ENCODE results near the gene CREBZF.
A peak's percentile ranks its signal among the peaks of the same experiment; 100 is the strongest.

CREBZF gene

DNA sequence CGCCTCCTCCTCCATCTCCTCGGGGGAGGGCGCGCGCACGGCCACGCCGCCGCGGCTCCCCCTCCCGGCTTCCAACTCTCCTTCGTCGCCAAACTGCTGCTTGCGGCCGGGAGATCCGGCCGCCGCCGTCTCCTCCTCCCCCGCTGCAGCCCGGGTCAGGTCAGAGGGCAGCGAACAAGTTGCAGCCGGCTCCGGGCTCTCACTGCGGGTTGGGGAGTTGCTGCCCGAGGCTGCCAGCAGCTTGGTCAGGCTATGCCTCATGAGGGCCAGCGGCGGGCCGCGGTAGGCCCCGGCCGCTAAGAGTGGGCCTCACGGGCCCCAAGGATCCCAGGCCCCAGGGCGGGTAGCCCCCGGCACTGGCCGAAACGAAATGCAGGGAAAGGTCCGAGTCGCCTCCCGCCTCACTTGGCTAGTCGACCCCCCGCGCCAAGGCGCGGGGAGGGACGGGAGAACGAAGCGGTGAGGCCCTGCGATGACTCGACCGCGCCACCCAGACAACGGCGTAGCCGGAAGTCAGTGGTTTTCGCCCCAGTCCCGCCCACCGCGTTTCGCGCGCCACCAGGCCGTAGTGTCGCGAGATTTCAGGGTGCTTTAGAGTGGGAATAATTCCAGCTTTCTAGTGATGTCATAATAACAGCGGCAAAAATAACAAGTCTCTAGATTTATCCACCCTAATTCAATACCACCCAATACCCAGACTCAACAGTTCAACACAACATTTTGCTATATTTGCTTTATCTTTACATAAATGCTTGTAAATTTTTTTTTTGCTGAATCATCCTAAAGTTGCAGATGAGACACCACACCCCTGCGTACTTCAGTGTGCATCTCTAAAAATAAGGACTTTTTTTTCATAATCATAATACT, at the start of gene CREBZF (continued):
- TF ChIP-seq PRDM4 (tag by site-specific recombination; IDR thresholded peaks at IDR 0.05) = no peak
- TF ChIP-seq, protein P1, sequence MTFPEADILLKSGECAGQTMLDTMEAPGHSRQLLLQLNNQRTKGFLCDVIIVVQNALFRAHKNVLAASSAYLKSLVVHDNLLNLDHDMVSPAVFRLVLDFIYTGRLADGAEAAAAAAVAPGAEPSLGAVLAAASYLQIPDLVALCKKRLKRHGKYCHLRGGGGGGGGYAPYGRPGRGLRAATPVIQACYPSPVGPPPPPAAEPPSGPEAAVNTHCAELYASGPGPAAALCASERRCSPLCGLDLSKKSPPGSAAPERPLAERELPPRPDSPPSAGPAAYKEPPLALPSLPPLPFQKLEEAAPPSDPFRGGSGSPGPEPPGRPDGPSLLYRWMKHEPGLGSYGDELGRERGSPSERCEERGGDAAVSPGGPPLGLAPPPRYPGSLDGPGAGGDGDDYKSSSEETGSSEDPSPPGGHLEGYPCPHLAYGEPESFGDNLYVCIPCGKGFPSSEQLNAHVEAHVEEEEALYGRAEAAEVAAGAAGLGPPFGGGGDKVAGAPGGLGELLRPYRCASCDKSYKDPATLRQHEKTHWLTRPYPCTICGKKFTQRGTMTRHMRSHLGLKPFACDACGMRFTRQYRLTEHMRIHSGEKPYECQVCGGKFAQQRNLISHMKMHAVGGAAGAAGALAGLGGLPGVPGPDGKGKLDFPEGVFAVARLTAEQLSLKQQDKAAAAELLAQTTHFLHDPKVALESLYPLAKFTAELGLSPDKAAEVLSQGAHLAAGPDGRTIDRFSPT (tag by site-specific recombination; IDR thresholded peaks at IDR 0.05) = 0 out of 2 replicates have a peak, but pooled peaks have one; percentile 13
- TF ChIP-seq CTCF (tag by site-specific recombination; IDR thresholded peaks at IDR 0.05) = no peak
- TF ChIP-seq ZNF629 (tag by site-specific recombination; IDR thresholded peaks at IDR 0.05) = peak; percentile 90
- peak; percentile 63; the same call in 1 of the 2 replicates for TF ChIP-seq ZNF561 (tag by site-specific recombination; IDR thresholded peaks at IDR 0.05; ENCODE audit: borderline replicate concordance)
- peak; percentile 44; the same call in 1 of the 2 replicates for TF ChIP-seq ZNF518A (tag by site-specific recombination; conservative IDR thresholded peaks at IDR 0.05; ENCODE audit: low read depth)
- TF ChIP-seq ZNF394 (tag by site-specific recombination; IDR thresholded peaks at IDR 0.05; ENCODE audit: borderline replicate concordance) = peak; percentile 28; the same call in 1 of the 2 replicates
- 0 out of 2 replicates have a peak, but pooled peaks have one; percentile 11 for TF ChIP-seq ZEB2 (tag by site-specific recombination; IDR thresholded peaks at IDR 0.05)
- peak; percentile 87 for TF ChIP-seq GLIS2 (tag by site-specific recombination; IDR thresholded peaks at IDR 0.05)
- TF ChIP-seq, protein P2, sequence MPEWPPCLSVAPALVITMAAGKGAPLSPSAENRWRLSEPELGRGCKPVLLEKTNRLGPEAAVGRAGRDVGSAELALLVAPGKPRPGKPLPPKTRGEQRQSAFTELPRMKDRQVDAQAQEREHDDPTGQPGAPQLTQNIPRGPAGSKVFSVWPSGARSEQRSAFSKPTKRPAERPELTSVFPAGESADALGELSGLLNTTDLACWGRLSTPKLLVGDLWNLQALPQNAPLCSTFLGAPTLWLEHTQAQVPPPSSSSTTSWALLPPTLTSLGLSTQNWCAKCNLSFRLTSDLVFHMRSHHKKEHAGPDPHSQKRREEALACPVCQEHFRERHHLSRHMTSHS (tag by site-specific recombination; IDR thresholded peaks at IDR 0.05) = no peak
- peak; percentile 42; the same call in 1 of the 2 replicates for TF ChIP-seq ZBTB11 (tag by site-specific recombination; conservative IDR thresholded peaks at IDR 0.05; ENCODE audit: low read depth)
- TF ChIP-seq ZNF274 (IDR thresholded peaks at IDR 0.05; ENCODE audit: low read length) = no peak
- no peak for TF ChIP-seq ZNF274 (tag by site-specific recombination; IDR thresholded peaks at IDR 0.05; ENCODE audit: borderline replicate concordance)
- TF ChIP-seq ZNF473 (tag by site-specific recombination; IDR thresholded peaks at IDR 0.05) = no peak
- TF ChIP-seq ZFP37 (tag by site-specific recombination; IDR thresholded peaks at IDR 0.05) = 0 out of 2 replicates have a peak, but pooled peaks have one; percentile 56
- TF ChIP-seq, protein P3, sequence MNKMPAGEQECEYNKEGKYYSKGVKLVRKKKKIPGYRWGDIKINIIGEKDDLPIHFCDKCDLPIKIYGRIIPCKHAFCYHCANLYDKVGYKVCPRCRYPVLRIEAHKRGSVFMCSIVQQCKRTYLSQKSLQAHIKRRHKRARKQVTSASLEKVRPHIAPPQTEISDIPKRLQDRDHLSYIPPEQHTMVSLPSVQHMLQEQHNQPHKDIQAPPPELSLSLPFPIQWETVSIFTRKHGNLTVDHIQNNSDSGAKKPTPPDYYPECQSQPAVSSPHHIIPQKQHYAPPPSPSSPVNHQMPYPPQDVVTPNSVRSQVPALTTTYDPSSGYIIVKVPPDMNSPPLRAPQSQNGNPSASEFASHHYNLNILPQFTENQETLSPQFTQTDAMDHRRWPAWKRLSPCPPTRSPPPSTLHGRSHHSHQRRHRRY (tag by site-specific recombination; IDR thresholded peaks at IDR 0.05) = no peak
- TF ChIP-seq, protein P4, sequence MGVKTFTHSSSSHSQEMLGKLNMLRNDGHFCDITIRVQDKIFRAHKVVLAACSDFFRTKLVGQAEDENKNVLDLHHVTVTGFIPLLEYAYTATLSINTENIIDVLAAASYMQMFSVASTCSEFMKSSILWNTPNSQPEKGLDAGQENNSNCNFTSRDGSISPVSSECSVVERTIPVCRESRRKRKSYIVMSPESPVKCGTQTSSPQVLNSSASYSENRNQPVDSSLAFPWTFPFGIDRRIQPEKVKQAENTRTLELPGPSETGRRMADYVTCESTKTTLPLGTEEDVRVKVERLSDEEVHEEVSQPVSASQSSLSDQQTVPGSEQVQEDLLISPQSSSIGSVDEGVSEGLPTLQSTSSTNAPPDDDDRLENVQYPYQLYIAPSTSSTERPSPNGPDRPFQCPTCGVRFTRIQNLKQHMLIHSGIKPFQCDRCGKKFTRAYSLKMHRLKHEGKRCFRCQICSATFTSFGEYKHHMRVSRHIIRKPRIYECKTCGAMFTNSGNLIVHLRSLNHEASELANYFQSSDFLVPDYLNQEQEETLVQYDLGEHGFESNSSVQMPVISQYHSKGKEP (tag by site-specific recombination; IDR thresholded peaks at IDR 0.05) = 0 out of 2 replicates have a peak, but pooled peaks have one; percentile 24

Data from HEK293 (cell line).